Measurements from ENCODE around the gene ERC1.

Gene ERC1

DNA sequence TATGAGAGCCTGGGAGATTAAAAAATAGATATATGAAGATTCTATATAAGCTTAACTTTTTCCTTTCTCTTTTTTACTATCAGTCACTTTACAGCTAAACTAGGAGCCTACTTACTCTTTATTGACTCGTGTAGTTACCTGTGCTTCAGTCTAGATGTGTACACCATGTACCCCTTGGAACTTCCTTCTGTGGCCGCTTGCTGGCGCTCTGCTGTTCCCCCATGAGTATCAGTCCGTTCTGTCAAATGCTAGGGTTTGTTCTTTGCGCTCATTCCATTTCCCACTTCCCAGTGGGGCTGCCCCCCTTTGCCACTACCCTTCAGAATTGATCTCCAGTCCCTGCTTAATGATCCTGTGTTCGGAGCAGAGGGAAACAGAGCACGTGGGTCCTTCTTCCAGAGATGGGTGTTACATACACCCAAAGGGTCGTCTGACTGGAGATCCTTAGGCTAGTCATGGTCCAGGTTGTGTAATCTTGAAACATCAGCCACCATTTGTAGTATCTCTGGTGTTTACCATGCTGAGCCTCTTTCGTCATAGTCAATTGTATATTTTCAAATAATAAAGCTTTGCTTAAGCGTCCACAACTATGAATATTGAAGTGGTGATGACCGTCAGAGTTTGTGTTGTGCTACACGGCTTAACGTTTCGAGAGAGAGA lies 443.4 kb downstream of the ERC1 start:
- Histone ChIP-seq H3K27ac (ENCODE audit: low read depth, low read length, poor library complexity, severe bottlenecking) (no peak overlapping the region), H3K4me3 (ENCODE audit: low read depth, low read length, poor library complexity, severe bottlenecking) (no peak overlapping the region), H3K4me2 (ENCODE audit: low read length) (no peak overlapping the region), H3F3A (ENCODE audit: insufficient read depth, low read length) (no peaks in the 10 kb centered on the region), H3K79me2 (ENCODE audit: insufficient read depth, low read length) (no peaks in the 10 kb centered on the region), H3K36me3 (ENCODE audit: insufficient read depth, low read length) (no peaks in the 10 kb centered on the region), H3K9ac (ENCODE audit: low read length) (no peak overlapping the region), H2AFZ (ENCODE audit: low read length) (no peak overlapping the region), H3K27me3 (ENCODE audit: insufficient read depth, low read length) (no peaks in the 10 kb centered on the region), H3K9me2 (ENCODE audit: low read depth, low read length) (no peaks in the 10 kb centered on the region), H3K9me3 (ENCODE audit: low read length) (no peaks in the 10 kb centered on the region), H3K4me1 (ENCODE audit: insufficient read depth, low read length, severe bottlenecking) (no peaks in the 10 kb centered on the region), H4K20me1 (ENCODE audit: insufficient read depth, low read length) (no peaks in the 10 kb centered on the region)
- no peak for TF ChIP-seq EZH2 (IDR thresholded peaks at IDR 0.05; ENCODE audit: borderline replicate concordance, low read length)
- TF ChIP-seq, protein P1, sequence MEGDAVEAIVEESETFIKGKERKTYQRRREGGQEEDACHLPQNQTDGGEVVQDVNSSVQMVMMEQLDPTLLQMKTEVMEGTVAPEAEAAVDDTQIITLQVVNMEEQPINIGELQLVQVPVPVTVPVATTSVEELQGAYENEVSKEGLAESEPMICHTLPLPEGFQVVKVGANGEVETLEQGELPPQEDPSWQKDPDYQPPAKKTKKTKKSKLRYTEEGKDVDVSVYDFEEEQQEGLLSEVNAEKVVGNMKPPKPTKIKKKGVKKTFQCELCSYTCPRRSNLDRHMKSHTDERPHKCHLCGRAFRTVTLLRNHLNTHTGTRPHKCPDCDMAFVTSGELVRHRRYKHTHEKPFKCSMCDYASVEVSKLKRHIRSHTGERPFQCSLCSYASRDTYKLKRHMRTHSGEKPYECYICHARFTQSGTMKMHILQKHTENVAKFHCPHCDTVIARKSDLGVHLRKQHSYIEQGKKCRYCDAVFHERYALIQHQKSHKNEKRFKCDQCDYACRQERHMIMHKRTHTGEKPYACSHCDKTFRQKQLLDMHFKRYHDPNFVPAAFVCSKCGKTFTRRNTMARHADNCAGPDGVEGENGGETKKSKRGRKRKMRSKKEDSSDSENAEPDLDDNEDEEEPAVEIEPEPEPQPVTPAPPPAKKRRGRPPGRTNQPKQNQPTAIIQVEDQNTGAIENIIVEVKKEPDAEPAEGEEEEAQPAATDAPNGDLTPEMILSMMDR (IDR thresholded peaks at IDR 0.05; ENCODE audit: low read length) = no peak

DNA sequence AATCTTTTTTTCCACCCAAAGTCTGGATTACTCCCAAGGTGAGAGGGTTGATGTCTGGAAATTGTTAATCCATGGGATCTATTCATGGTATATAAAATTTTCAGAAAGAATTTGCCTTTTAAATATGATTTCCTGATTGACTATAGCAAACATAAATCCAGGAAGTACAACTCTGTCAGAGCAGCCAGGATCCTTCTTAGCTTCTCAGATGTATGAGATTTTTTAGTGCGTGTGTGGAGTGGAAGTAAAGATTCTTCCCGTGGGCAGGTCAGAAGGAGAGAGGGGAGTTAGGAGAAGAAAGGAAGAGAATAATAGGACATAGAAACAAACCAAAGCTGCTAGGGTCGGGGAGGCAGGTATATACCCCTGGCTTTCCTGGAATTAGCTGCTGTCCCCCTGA lies 444.0 kb downstream of the ERC1 start:
- Histone ChIP-seq H4K20me1 (ENCODE audit: insufficient read depth, low read length) (no peaks in the 10 kb centered on the region), H3K79me2 (ENCODE audit: insufficient read depth, low read length) (no peaks in the 10 kb centered on the region), H3K36me3 (ENCODE audit: insufficient read depth, low read length) (no peaks in the 10 kb centered on the region), H3K4me2 (ENCODE audit: low read length) (no peak overlapping the region), H3K27me3 (ENCODE audit: insufficient read depth, low read length) (no peaks in the 10 kb centered on the region), H3K4me1 (ENCODE audit: insufficient read depth, low read length, severe bottlenecking) (no peaks in the 10 kb centered on the region), H3K9me2 (ENCODE audit: low read depth, low read length) (no peaks in the 10 kb centered on the region), H3K9me3 (ENCODE audit: low read length) (no peaks in the 10 kb centered on the region), H3K4me3 (ENCODE audit: low read depth, low read length, poor library complexity, severe bottlenecking) (no peak overlapping the region), H3K9ac (ENCODE audit: low read length) (no peak overlapping the region), H2AFZ (ENCODE audit: low read length) (no peak overlapping the region), H3K27ac (ENCODE audit: low read depth, low read length, poor library complexity, severe bottlenecking) (no peak overlapping the region), H3F3A (ENCODE audit: insufficient read depth, low read length) (no peaks in the 10 kb centered on the region)
- TF ChIP-seq, protein P1 (IDR thresholded peaks at IDR 0.05; ENCODE audit: low read length) = no peak
- no peak for TF ChIP-seq EZH2 (IDR thresholded peaks at IDR 0.05; ENCODE audit: borderline replicate concordance, low read length)

DNA sequence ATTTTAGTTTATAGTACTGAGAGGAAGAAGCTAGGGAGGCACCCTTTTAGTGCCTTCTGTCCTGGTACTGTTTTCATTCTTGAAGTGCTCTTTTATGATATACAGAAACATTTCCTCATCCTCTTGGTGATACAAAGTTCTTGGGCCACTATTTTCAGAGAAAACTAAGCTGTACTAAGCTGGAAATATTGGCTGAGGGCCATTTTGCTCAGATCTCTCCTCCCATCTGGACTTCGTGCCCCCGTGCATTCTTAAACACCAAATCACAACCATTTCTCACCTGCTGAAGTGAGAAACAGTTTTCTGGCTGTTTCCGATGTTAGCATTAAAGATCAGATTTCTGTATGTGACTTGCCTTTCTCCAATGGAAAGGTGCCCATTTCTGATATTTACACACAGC lies 444.4 kb downstream of the ERC1 start:
- H3K9ac ChIP-seq (ENCODE audit: low read length) = no peak overlapping the region
- no peaks in the 10 kb centered on the region for H3K27me3 ChIP-seq (ENCODE audit: insufficient read depth, low read length)
- H2AFZ ChIP-seq (ENCODE audit: low read length) = no peak overlapping the region
- H3K79me2 ChIP-seq (ENCODE audit: insufficient read depth, low read length) = no peaks in the 10 kb centered on the region
- H3K36me3 ChIP-seq (ENCODE audit: insufficient read depth, low read length) = no peaks in the 10 kb centered on the region
- H3K4me1 ChIP-seq (ENCODE audit: insufficient read depth, low read length, severe bottlenecking) = no peaks in the 10 kb centered on the region
- no peaks in the 10 kb centered on the region for H3K9me2 ChIP-seq (ENCODE audit: low read depth, low read length)
- no peaks in the 10 kb centered on the region for H3K9me3 ChIP-seq (ENCODE audit: low read length)
- no peak overlapping the region for H3K27ac ChIP-seq (ENCODE audit: low read depth, low read length, poor library complexity, severe bottlenecking)
- no peak overlapping the region for H3K4me3 ChIP-seq (ENCODE audit: low read depth, low read length, poor library complexity, severe bottlenecking)
- H3F3A ChIP-seq (ENCODE audit: insufficient read depth, low read length) = no peaks in the 10 kb centered on the region
- TF ChIP-seq, protein P1 (IDR thresholded peaks at IDR 0.05; ENCODE audit: low read length) = no peak
- no peak for TF ChIP-seq EZH2 (IDR thresholded peaks at IDR 0.05; ENCODE audit: borderline replicate concordance, low read length)
- H3K4me2 ChIP-seq (ENCODE audit: low read length) = no peak overlapping the region
- no peaks in the 10 kb centered on the region for H4K20me1 ChIP-seq (ENCODE audit: insufficient read depth, low read length)

All from OCI-LY1 (cell line).